ENCODE data around the gene TMEM238. TPM values are rescaled to one million over a fixed set of nuclear protein-coding genes. Genes with fewer than 3 reads are reported as not detected.
"Not testable (repeated sequence)": the region's sequence is repeated elsewhere in the genome, so short reads cannot be mapped to it uniquely, and the experiment has no call there.

Gene TMEM238
- total RNA-seq, 6 experiments from 2014 or later = 0.26 to 2.4 (median 0.64) TPM

GRCh38 chr19:55340784-55341147, 43.3 kb downstream of the TMEM238 start:
- peak overlapping the region; percentile 100; the same call in 1 of the 2 replicates for H3K27ac Mint-ChIP-seq
- no peak for DNase-seq

GRCh38 chr19:55339889-55340783, 44.0 kb downstream of the TMEM238 start:
- peak overlapping the region; percentile 91 for H3K4me3 Mint-ChIP-seq
- TF ChIP-seq CTCF (IDR thresholded peaks at IDR 0.05) = no peak

More at GRCh38 chr19:55340784-55341147, 43.3 kb downstream of the TMEM238 start:
- Mint-ChIP-seq H3K36me3 (ENCODE audit: low read depth) (no peaks in the 10 kb centered on the region; the same call in 1 of the 2 replicates), H3K27me3 (ENCODE audit: insufficient read depth) (peaks cover 7% of the 10 kb centered on the region), H3K4me1 (ENCODE audit: low read depth) (peaks cover 33% of the 10 kb centered on the region), H3K9me3 (no peaks in the 10 kb centered on the region), H3K4me3 (peak overlapping the region; percentile 91)
- TF ChIP-seq CTCF (IDR thresholded peaks at IDR 0.05) = peak; percentile 51

GRCh38 chr19:55339105-55339888, 44.8 kb downstream of the TMEM238 start, which contains the start of gene KMT5C:
TSS of gene KMT5C (plus strand) at chr19:55339876. CDS start at chr19:55341937, 2,061 bp downstream.
- TF ChIP-seq CTCF (IDR thresholded peaks at IDR 0.05) = peak; percentile 41; the same call in 1 of the 2 replicates
- Mint-ChIP-seq H3K4me3 (peak within 1 kb of the TSS; percentile 91), H3K4me1 (ENCODE audit: low read depth) (peaks cover 23% of the 10 kb centered on the region), H3K9me3 (no peaks in the 10 kb centered on the region), H3K27me3 (ENCODE audit: insufficient read depth) (peaks cover 7% of the 10 kb centered on the region), H3K27ac (peak within 1 kb of the TSS; percentile 100), H3K36me3 (ENCODE audit: low read depth) (no peaks in the 10 kb centered on the region)
- DNase-seq = peak; percentile 100

More at GRCh38 chr19:55339889-55340783, 44.0 kb downstream of the TMEM238 start:
- Mint-ChIP-seq H3K9me3 (no peaks in the 10 kb centered on the region), H3K27ac (peak overlapping the region; percentile 100), H3K36me3 (ENCODE audit: low read depth) (no peaks in the 10 kb centered on the region; the same call in 1 of the 2 replicates), H3K4me1 (ENCODE audit: low read depth) (peaks cover 26% of the 10 kb centered on the region), H3K27me3 (ENCODE audit: insufficient read depth) (peaks cover 7% of the 10 kb centered on the region)
- no peak for DNase-seq

- peak; percentile 25 for DNase-seq
- H3K27me3 Mint-ChIP-seq (ENCODE audit: insufficient read depth) = peaks cover 7% of the 10 kb centered on the region
- no peaks in the 10 kb centered on the region for H3K9me3 Mint-ChIP-seq
- H3K36me3 Mint-ChIP-seq (ENCODE audit: low read depth) = no peaks in the 10 kb centered on the region
- H3K4me1 Mint-ChIP-seq (ENCODE audit: low read depth) = peaks cover 16% of the 10 kb centered on the region
- no peak for TF ChIP-seq CTCF (IDR thresholded peaks at IDR 0.05)
- no peak overlapping the region; the same call in 1 of the 2 replicates for H3K4me3 Mint-ChIP-seq
- H3K27ac Mint-ChIP-seq = no peak overlapping the region
Observed at GRCh38 chr19:55336101-55336500, 48.0 kb downstream of the TMEM238 start.

GRCh38 chr19:55333870-55334269, 50.2 kb downstream of the TMEM238 start:
- no peaks in the 10 kb centered on the region for H3K36me3 Mint-ChIP-seq (ENCODE audit: low read depth)
- no peaks in the 10 kb centered on the region for H3K9me3 Mint-ChIP-seq
- peaks cover 5% of the 10 kb centered on the region for H3K27me3 Mint-ChIP-seq (ENCODE audit: insufficient read depth)
- H3K4me3 Mint-ChIP-seq = no peak overlapping the region
- peaks cover 15% of the 10 kb centered on the region for H3K4me1 Mint-ChIP-seq (ENCODE audit: low read depth)
- H3K27ac Mint-ChIP-seq = no peak overlapping the region
- no peak for TF ChIP-seq CTCF (IDR thresholded peaks at IDR 0.05)
- no peak for DNase-seq

- not testable (repeated sequence) for DNase-seq; H3K4me3 Mint-ChIP-seq; H3K36me3 Mint-ChIP-seq (ENCODE audit: low read depth); H3K9me3 Mint-ChIP-seq; H3K27me3 Mint-ChIP-seq (ENCODE audit: insufficient read depth); H3K27ac Mint-ChIP-seq
- H3K4me1 Mint-ChIP-seq (ENCODE audit: low read depth) = peaks cover 23% of the 10 kb centered on the region
Observed at GRCh38 chr19:55329791-55330190, 54.3 kb downstream of the TMEM238 start.

All from HFFc6 (cell line).